HG03520 (cell line): Measurements from ENCODE around the gene PXT1.
"Not testable (repeated sequence)": the region's sequence is repeated elsewhere in the genome, so short reads cannot be mapped to it uniquely, and the experiment has no call there.

Source experiments
- ATAC-seq: cut with Tn5 transposase; IDR thresholded peaks from one replicate; pipeline ENCODE4 v1.9.1; 2021; ENCODE audit warnings: mild to moderate bottlenecking, moderate library complexity; ENCODE audit not compliant: unreplicated experiment

PXT1 gene

DNA sequence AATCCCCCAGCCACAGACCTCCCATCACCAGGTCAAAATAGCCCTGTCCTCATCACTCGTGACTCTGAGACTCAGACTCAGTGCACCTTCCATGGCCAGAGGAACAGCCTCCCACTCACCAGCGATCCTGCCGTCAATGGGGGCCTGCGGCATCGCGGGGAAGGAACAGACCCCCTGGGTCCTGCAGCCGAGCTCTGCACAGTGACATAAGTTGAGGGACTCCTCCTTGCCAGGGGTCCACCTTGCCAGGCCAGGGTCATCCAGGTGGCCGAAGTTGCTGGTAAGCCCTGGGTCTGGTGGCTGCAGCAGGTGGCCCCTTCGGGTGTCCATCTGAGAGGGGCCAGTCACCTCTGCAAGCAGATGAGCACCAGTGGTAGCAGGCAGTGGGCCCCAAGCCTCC is 71.4 kb downstream of the PXT1 start:
- no peak for ATAC-seq

DNA sequence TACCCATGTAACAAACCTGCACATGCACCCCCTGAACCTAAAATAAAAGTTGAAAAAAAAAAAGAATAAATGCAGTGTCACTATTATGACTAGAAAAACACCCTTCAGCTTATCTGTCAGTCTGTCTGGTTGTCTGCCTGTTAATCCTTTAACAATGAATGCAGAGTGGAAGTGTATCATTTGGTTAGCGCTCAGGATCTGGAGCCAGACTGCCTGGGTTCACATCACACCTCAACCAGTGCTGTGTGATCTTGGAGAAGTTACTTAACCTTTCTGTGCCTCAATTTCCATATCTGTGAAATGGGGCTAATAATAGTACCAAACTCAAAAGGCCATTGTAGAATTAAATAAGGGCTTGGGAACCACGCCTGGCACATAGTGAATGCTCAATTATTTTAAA is 72.0 kb downstream of the PXT1 start:
- ATAC-seq, result no peak

DNA sequence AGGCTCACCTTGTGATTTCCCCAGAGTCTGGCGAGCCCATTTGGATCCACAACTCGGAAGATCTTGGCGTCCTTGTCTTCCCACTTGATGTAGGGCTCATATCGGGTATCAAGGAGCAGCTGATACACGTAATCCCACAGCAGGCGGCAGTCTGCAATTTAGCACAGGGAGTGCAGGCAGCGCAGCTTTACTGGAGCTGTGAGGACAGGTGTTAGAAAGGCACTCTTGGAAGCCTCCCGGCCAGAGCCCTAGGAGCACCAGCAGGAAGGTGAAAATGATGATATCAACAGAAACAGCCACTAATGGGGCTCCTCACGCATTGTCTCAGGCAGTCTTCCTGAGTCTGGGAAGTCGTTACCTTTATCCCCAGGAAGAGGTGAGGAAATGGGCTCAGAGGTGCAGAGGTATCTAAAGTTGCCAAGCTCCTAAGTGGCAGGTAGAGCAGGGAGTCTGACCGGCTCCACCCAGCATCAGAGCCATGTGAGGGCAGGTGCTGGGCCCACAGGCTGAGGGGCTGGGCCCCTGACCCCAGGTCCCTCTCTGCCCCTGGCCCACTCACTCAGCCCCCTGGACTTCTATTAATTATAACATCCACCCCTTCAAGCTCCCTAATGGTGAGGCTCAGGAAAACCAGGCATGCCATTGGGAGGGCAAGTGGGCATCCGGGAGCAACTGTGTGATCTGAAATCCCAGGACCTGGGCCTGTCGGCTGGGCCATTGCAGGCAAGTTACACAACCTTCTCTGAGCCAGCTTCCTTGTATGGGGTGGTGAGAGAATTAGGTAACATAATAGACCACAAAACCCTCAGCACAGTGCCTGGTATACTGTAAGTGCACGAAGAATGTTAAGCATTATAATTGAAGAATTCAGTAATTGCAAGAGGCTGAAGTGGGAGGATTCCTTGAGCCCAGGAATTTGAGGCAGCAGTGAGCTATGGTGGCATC is 73.5 kb downstream of the PXT1 start:
- ATAC-seq, result no peak

DNA sequence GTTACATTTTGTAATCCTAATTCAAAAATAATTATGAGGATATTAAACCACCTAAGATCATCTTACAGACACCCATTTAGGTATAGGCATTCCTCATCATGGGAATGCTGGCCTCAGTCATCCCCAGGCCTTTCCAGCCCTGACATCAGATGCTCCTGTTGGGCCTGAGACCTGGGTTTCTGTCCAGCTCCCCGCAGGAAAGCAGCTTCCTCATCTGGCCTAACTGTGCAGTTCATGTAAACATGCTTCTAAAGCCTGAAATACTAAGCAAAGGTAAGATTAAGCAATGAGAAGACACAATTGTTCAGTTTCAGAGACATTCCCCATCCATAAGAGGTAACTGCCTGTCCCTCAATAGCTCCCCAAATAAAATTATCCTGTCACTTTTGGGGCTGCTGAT is 74.2 kb downstream of the PXT1 start:
- no peak for ATAC-seq

DNA sequence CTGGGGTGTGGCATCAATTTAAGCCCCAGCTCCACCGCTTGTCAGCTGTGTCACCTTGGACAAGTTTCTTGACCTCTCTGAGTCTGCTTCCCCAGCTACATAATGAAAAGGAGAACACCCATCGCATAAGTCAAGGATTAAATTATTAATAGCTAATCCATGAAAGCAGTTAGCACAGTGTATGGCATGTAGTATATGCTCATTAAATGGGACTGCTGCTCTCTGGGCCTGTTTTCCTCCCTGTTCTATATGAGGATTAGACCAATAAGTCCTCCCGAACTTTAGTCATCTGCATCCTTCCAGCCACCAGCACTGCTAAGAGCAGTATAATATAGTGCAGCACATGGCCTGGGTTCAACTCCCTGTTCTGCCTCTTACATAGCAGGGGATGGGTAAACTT is 74.9 kb downstream of the PXT1 start:
- no peak for ATAC-seq

DNA sequence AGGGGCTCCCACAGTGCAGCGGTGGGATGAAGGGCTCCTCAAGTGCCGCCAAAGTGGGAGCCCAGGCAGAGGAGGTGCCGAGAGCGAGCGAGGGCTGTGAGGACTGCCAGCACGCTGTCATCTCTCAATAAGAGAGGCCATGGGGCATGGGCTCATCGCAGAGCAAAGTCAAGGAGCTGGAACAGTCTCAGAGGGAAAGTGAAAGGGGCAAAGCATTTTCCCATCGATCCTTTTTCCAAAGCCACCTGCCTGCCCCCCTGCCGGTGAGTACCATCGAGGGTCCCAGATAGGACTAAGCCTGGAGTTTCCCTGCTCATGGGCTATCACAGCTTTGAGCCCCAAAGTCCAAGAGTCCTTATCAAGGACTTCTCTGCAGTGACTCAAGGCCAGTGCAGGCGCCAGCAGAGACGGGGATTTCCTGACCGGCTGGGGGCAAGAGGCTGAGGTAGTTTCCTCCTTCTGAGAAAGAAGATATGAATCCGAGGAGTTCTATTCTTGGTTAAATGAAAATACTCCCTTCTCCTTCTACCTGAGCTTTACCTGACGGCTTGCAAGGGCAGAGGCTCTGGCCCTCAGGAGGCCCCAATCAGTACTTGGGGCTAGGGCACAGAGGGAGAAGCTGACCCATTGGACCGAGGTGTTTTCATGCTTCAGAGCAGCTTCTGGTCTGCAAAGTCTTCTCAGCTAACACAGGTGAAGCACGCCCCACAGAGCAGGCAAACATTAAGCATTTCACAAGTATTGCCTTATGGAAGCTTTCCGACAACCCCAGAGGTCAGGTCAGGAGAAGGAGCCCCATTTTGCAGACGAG is 77.8 kb downstream of the PXT1 start:
- ATAC-seq, result no peak

DNA sequence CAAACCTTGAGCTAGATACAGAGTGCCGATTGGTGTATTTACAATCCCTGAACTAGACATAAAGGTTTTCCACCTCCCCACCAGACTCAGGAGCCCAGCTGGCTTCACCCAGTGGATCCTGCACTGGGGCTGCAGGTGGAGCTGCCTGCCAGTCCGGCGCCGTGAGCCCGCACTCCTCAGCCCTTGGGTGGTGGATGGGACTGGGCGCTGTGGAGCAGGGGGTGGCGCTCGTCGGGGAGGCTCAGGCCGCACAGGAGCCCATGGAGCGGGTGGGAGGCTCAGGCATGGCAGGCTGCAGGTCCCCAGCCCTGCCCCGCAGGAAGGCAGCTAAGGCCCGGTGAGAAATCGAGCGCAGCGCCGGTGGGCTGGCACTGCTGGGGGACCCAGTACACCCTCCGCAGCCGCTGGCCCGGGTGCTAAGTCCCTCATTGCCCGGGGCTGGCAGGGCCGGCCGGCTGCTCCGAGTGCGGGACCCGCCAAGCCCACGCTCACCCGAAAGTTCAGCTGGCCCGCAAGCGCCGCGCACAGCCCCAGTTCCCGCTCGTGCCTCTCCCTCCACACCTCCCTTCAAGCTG is 78.5 kb downstream of the PXT1 start:
- not testable (repeated sequence) for ATAC-seq

DNA sequence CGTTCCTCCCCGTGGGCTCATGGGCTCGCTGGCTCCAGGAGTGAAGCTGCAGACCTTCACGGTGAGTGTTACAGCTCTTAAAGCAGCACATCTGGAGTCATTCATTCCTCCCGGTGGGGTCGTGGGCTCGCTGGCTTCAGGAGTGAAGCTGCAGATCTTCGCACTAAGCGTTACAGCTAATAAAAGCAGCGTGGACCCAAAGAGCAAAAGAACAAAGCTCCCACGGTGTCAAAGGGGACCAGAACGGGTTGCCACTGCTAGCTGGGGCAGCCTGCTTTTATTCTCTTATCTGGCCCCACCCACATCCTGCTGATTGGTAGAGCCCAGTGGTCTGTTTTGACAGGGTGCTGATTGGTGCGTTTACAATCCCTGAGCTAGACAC is 79.3 kb downstream of the PXT1 start:
- ATAC-seq, result not testable (repeated sequence)

DNA sequence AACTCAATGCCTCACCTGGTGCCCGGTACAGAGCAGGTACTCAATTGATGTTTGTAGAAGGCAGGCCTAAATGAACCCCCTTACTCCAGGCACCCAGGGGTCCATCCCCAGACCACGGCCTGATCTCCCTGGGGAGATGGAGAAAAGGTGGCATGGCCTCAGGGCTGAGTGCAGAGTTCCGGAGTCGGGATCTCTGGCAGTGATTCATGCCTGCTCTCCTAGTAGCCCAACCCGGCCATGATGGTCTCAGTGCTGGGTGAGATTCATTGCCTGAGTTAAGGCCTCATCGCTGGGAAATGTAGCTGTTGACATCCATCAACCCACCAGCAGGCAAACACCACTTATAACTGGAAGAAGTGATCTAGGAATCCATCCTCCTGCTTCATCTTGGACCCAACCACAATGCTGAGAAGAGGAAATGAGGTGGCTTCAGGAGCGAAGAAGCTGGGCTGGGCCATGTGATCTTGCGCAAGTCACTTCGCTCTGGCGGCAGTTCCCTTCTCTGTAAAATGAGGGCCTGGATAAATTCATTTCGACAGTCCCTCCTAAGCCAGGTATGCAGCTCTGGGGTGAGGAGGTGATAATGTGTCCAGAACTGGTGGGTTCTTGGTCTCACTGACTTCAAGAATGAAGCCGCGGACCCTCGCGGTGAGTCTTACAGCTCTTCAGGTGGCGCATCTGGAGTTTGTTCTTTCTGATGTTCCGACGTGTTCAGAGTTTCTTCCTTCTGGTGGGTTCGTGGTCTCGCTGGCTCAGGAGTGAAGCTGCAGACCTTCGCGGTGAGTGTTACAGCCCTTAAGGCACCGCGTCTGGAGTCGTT is 79.9 kb downstream of the PXT1 start:
- no peak for ATAC-seq

DNA sequence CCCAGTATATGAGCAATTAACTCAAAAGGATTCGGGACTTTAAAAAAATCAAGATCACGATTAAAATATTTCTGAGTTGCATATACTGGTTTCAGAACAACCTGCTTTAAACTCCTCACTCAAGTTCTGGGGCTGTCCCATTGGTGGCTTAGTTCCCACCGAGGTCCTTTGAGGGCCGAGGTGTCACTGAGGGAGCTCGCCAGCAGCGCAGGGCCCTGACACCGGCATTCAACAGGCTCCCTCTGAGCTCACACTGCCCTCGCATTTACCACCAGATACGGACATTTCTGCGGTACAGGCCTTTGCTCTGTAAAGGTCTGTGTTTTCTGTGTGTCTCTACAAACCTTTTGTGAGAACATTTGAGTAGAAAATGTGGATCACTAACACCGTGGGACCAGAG is 81.6 kb downstream of the PXT1 start:
- ATAC-seq, result no peak

DNA sequence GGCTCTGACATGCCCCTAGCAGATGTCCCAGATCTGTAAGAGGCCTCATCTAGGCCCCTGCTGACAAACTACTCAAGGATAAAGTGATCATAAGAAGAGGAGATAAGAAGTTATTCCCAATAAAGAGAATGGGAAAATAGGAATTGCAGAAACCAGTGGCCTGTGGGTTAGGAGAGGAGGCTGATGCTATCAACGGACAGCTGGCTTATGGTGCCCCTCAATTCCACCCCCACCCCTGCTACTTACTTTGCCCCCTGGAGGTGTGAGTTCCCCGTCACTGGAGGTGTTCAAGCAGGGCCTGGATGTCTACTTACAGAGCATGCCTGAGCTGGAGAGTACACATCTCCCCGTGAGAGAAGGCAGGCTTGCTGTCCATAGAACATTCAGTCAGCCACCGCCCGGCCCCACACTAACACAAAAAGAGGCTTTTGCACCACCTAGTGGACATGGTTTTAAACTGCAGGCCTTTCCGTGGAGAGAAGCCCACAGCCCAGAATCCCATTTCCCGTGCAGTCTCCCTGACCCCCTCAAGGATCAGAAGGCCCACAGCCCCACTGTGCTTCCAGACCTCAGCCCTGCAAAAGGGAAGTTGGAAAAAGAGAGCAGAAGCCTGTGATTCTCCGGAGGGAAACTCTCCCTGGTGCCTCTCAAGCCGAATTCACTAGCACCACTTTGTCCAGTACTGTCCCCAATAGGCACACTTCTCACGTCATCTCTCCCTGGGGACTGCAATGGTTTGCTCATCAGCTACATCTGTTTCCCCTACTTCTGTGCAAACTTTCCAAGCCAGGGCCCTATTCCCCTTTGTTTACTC is 82.2 kb downstream of the PXT1 start:
- ATAC-seq, result peak; percentile 46

DNA sequence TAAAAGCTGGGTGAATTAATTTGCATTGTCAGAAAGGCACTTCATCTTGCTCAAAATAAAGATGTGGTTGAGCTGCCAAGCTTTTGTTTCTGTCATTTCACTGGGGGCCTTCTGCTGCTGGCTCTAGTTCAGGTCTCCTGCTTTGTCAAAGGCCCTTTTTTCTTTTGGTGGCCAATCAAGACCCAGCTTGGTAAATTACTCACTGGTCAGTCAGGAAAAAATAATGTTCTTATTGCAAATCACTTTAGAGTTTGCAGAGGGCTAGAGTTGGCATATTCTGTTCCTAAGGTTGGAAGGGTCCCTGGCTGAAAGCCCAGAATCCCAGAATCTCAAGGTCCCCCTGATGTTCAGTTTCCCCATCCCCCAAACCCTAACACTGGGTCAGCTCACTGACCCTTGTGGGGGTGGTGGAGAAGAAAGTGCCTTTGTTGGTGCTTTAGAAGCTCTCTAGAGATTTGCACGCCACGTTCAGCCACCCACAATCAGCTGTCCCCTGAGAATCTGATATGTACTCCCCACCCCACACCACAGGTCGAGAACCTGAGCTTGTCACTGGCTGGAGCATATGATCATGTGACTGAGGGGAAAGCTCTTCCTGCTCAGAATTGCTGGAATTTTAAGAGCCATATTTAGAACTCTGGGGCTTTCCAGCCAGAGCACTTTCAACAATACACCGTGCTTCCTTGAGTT is 84.3 kb downstream of the PXT1 start:
- no peak for ATAC-seq

DNA sequence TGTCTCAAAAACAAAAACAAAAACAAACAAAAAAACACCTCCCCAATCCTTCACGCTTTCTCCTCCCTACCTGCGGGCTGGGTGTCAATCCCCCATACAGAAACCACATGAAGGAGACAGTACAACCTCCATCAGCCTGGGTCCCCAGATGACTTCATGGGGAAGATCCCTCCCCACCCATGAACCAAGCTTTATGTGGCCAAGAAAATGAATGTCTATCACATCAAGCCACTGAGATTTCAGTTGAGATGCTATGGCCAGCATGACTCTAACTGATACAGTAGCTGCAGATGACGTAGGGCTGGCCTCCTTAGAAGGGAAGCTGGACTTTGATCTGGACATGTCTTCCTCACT is 84.8 kb downstream of the PXT1 start:
- ATAC-seq, result no peak

DNA sequence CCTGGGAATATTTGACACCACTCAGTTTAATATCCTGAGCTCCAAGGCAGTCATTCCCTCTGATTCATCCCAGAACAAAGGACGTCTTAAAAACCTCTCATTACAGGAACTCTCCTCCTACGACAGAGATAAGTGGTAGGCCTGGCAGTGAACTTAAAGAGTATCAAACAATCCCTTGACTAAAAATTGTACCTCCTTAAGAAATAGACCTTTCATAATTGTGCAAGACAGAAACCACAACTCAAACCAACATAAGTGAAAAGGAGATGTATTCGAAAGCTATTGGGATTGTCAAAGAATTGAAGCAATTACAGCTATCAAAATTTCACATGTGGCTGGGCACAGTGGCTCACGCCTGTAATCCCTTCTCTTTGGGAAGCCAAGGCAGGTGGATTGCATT is 86.8 kb downstream of the PXT1 start:
- no peak for ATAC-seq

DNA sequence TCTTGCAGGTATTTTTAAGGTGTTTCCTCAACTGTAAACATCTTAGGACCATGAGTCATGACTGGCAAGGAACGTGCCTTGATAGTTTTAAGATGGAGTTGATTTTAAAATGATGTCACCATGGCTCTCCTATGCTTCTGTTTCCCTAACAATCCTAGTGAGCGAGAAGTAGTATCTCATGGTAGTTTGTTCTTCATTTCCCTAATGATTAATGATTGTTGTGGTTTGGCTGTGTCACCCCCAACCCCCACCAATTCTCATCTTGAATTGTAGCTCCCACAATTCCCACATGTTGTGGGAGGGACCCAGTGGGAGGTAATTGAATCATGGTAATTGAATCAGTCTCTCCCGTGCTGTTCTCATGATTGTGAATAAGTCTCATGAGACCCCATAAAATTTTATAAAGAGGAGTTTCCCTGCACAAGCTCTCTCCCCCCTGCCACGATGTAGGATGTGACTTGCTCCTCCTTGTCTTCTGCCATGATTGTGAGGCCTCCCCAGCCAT is 89.2 kb downstream of the PXT1 start:
- ATAC-seq, result no peak

DNA sequence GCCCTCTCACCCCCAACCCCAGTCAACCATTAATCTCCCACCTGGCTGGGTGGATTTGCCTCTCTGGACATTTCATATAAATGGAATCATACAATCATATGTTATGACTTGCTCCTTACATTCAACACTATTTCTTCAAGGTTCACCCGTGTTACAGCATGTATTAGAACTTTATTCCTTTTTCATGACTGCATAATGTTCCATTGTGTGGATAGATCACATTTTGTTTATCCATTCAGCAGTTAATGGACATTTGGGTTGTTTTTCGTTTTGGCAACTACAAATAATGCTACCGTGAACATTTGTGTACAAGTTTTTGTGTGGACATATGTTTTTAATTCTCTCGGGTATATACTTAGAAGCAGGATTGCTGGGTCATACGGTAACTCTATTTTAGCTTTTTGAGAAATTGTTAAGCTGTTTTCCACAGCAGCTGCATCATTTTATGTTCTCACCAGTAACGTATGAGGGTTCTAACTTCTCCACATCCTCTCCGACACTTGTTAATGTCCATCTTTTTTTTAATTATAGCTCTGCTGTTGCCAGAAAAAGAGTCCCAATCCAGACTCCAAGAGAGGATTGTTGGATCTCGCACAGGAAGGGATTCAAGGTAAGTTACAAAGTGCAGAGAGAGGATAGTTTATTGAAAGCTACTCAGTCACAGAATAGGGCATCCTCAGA is 90.0 kb downstream of the PXT1 start:
- no peak for ATAC-seq

DNA sequence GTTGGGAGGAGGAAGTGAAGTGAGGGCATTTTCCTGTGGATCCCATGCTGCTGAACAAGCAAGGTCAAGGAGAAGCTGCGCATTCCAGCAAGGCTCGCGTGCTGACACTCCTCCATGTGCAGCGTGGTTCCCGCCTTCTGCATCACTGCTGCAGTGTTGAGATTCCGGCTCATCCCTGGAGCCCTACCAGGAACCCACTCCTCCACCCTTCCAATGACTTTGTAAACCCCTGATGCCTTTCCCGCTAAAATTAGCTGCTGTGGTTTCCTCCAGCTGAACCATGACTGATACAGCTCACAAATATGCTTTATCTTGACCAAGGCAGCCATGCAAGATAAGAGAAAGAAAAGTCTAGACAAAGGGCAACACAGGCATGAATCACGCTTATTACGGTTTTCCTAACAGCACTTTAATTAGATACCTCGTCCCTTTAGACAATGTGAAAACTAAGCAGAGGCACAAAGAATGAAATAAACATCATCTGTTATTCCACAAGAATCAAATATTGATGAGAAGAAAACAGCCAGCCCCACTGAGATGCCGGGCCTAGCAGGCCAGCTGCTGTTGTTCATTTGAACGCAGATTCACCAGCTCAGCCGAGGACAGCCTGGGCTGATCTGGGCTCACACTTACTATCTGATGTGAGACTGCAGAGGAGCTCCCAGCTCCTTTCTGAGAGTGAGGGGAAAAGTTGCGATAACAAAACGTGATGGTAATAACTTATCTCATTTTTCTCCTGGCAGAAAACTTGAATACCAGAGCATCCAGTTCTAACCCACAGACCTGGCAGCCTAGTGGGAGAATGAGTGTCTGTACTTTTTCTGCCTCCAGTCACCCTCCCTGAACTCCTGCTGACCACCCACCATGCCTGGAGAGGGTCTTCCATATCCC is 91.7 kb downstream of the PXT1 start:
- no peak for ATAC-seq

DNA sequence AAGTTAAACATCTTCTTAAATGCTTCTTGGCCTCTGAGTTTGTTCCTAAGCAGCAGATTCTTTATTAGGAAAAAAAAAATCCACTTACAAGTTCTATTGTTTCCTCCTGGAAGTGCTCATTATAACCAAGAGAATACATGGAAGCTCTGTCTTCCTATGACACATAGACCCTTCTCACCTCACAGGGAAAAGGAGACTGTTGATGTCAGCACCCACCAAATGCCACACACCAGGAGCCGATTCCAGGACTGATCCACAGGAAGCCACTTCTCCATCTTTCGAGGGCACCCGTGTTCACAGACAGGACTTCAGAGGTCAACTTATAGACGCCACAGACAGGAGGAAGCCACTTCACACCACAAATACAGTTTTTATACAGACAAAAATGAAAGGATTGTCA is 92.6 kb downstream of the PXT1 start:
- no peak for ATAC-seq
